ENCODE results near the gene CD80. TPM values are rescaled to one million over a fixed set of nuclear protein-coding genes. Genes with fewer than 3 reads are reported as not detected.
A peak's percentile ranks its signal among the peaks of the same experiment; 100 is the strongest.

Gene CD80
- total and polyA plus RNA-seq, 10 of the 15 experiments (the other 5 are each of a cell fraction or from before 2014, with no cell fraction given) = 41.4 to 137 (median 58.1) TPM

DNA sequence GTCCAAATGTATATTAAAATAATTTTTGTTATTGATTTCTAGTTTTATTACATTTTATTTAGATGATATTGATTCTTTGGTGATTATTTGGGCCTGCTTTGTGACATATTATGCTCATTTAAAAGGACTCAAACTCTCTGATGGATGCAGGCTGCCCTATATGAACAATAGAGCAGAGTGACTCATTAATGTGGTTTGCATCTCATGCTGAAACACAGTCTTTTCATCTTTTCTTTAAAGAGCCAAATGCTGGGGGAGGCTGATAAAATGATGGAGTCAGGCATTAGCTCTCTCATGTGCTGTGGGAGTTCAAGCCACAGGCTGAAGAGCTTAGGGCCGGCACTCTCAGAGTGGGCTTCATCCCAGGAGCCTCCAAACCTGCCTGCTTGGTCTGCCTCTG lies 45.5 kb upstream of the CD80 start:
- ChIA-PET SMC1A (ENCODE audit: uncharacterized antibody, unreplicated experiment) (interaction anchor here (0.6 to 7.6 kb wide), 10 partner anchors 9 to 488 kb away, joined by 3 to 329 read pairs (median 11); partner anchors contain the start of genes CD80 and COX17), POLR2A (interaction anchor here (1.0 to 10.4 kb wide), 2 partner anchors 13 to 24 kb away, joined by 3 to 103 read pairs; no protein-coding TSS in a partner anchor), RAD21 (ENCODE audit: unreplicated experiment) (interaction anchor here (0.8 to 7.2 kb wide), 6 partner anchors 23 to 77 kb away, joined by 3 to 158 read pairs (median 4); no protein-coding TSS in a partner anchor)
- no peak for TF ChIP-seq IRF4 (IDR thresholded peaks at IDR 0.05; ENCODE audit: low read depth, low read length)
- TF ChIP-seq, protein P1, sequence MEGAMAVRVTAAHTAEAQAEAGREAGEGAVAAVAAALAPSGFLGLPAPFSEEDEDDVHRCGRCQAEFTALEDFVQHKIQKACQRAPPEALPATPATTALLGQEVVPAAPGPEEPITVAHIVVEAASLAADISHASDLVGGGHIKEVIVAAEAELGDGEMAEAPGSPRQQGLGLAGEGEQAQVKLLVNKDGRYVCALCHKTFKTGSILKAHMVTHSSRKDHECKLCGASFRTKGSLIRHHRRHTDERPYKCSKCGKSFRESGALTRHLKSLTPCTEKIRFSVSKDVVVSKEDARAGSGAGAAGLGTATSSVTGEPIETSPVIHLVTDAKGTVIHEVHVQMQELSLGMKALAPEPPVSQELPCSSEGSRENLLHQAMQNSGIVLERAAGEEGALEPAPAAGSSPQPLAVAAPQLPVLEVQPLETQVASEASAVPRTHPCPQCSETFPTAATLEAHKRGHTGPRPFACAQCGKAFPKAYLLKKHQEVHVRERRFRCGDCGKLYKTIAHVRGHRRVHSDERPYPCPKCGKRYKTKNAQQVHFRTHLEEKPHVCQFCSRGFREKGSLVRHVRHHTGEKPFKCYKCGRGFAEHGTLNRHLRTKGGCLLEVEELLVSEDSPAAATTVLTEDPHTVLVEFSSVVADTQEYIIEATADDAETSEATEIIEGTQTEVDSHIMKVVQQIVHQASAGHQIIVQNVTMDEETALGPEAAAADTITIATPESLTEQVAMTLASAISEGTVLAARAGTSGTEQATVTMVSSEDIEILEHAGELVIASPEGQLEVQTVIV (IDR thresholded peaks at IDR 0.05; ENCODE audit: borderline replicate concordance, partially characterized antibody) = no peak
- TF ChIP-seq NFYB (IDR thresholded peaks at IDR 0.05; ENCODE audit: insufficient read depth, low read depth, low read length) = no peak
- TF ChIP-seq EZH2 (IDR thresholded peaks at IDR 0.05; ENCODE audit: borderline replicate concordance, control insufficient read depth, low read depth, low read length) = no peak
- peak; percentile 21; the same call in 1 of the 2 replicates for TF ChIP-seq CREM (IDR thresholded peaks at IDR 0.05; ENCODE audit: low read depth)
- TF ChIP-seq ZNF24 (IDR thresholded peaks at IDR 0.05) = no peak
- no peak for TF ChIP-seq EP300 (IDR thresholded peaks at IDR 0.05; ENCODE audit: borderline replicate concordance in 1 of 2, control insufficient read depth in 1 of 2, low read depth in 2 of 2, low read length in 2 of 2)
- TF ChIP-seq, protein P2, sequence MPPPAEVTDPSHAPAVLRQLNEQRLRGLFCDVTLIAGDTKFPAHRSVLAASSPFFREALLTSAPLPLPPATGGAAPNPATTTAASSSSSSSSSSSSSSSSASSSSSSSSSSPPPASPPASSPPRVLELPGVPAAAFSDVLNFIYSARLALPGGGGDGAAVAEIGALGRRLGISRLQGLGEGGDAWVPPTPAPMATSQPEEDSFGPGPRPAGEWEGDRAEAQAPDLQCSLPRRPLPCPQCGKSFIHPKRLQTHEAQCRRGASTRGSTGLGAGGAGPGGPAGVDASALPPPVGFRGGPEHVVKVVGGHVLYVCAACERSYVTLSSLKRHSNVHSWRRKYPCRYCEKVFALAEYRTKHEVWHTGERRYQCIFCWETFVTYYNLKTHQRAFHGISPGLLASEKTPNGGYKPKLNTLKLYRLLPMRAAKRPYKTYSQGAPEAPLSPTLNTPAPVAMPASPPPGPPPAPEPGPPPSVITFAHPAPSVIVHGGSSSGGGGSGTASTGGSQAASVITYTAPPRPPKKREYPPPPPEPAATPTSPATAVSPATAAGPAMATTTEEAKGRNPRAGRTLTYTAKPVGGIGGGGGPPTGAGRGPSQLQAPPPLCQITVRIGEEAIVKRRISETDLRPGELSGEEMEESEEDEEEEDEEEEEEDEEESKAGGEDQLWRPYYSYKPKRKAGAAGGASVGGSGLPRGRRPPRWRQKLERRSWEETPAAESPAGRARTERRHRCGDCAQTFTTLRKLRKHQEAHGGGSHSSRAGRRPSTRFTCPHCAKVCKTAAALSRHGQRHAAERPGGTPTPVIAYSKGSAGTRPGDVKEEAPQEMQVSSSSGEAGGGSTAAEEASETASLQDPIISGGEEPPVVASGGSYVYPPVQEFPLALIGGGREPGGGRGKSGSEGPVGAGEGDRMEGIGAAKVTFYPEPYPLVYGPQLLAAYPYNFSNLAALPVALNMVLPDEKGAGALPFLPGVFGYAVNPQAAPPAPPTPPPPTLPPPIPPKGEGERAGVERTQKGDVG (CRISPR knock-in tag; IDR thresholded peaks at IDR 0.05) = no peak
- TF ChIP-seq NFIC (IDR thresholded peaks at IDR 0.05; ENCODE audit: low read depth, low read length) = no peak; the same call in 1 of the 2 replicates
- peak; percentile 42 for TF ChIP-seq JUNB (IDR thresholded peaks at IDR 0.05)
- no peak for TF ChIP-seq SREBF2 (IDR thresholded peaks at IDR 0.05; ENCODE audit: low read length)
- TF ChIP-seq BHLHE40 (IDR thresholded peaks at IDR 0.05; ENCODE audit: borderline replicate concordance in 1 of 2, low read depth in 2 of 2, low read length in 1 of 2) = 0 out of 4 replicates have a peak, but pooled peaks of 1 of the 2 experiments have one; percentile 8
- no peak for TF ChIP-seq MYC (IDR thresholded peaks at IDR 0.05; ENCODE audit: insufficient read depth, insufficient read length, insufficient replicate concordance, low read length, severe bottlenecking)
- TF ChIP-seq RUNX3 (IDR thresholded peaks at IDR 0.05; ENCODE audit: low read length) = peak; percentile 71; the same call in 1 of the 2 replicates
- TF ChIP-seq TCF7 (IDR thresholded peaks at IDR 0.05; ENCODE audit: borderline replicate concordance) = peak; percentile 45; the same call in 1 of the 2 replicates
- TF ChIP-seq ATF7 (IDR thresholded peaks at IDR 0.05; ENCODE audit: low read depth) = 0 out of 2 replicates have a peak, but pooled peaks have one; percentile 21
- TF ChIP-seq ZZZ3 (IDR thresholded peaks at IDR 0.05; ENCODE audit: control insufficient read depth, insufficient read length, low read depth) = no peak

More for the DNA sequence above, 45.5 kb upstream of the CD80 start:
- Histone ChIP-seq H3K4me3 (no peak overlapping the region), H3K27ac (ENCODE audit: control insufficient read depth, insufficient read depth) (no peak overlapping the region), H3K9ac (ENCODE audit: control insufficient read depth, insufficient read depth, low read length) (no peak overlapping the region), H3K4me2 (ENCODE audit: control insufficient read depth, insufficient read depth) (no peak overlapping the region), H4K20me1 (ENCODE audit: control insufficient read depth, insufficient read depth) (no peaks in the 10 kb centered on the region), H3K36me3 (ENCODE audit: control insufficient read depth in 2 of 2, insufficient read depth in 2 of 2, low read length in 1 of 2) (peaks cover 0 to 3% of the 10 kb centered on the region in 2 experiments; a peak in 1 of 4 replicates), H3K27me3 (replicated peaks in 1 of 2; ENCODE audit: control insufficient read depth in 2 of 2, insufficient read depth in 2 of 2, low read length in 1 of 2) (no peaks in the 10 kb centered on the region), H3K9me3 (replicated peaks; ENCODE audit: control insufficient read depth, insufficient read depth, low read length) (no peaks in the 10 kb centered on the region), H3K79me2 (ENCODE audit: control insufficient read depth, insufficient read depth, low read length) (peaks cover 12% of the 10 kb centered on the region), H2AFZ (ENCODE audit: control insufficient read depth, low read depth, low read length) (no peak overlapping the region), H3K4me1 (ENCODE audit: control insufficient read depth, insufficient read depth, low read length) (peaks cover 22% of the 10 kb centered on the region)
- 100% methylated on average over 1 of the region's 1 CpG for WGBS (ENCODE audit: insufficient coverage, insufficient replicate concordance, low lambda C conversion rate, missing lambda C conversion rate)
- BruUV-seq (replicated peaks) = no TSS peak
- DNase-seq (ENCODE audit: low read depth, low spot score) (no peak), FAIRE-seq (no peak), ATAC-seq (no peak)
- intact Hi-C loops (cut with micrococcal nuclease; ENCODE audit: unreplicated experiment) = no loop called here
- CTCF ChIA-PET = interaction anchor here (1.0 to 9.5 kb wide), 5 partner anchors 23 to 364 kb away, joined by 3 to 296 read pairs (median 3); partner anchors contain the start of gene COX17
- in situ Hi-C loops (cut with MboI) = no loop called here
